HCT116 (cell line): ENCODE results near the gene COL18A1. TPM values are rescaled to one million over a fixed set of nuclear protein-coding genes. Genes with fewer than 3 reads are reported as not detected.

ENCODE experiments used
- ATAC-seq: fragments of 200-7000 bp; cut with Tn5 transposase; 2 replicates; pipeline ENCODE4 v1.9.1; 2020; ENCODE audit warnings: mild to moderate bottlenecking, moderate library complexity
- BruUV-seq: library from RNA; stranded (reverse); fragments of 400-500 nt; replicated peaks from 2 replicates; lab custom pipeline; 2021; lab: Mats Ljungman, UMichigan
- CTCF ChIA-PET: fragments of 300-600 bp; sonication (Branson Sonifier 250); formaldehyde crosslinking; loops from one replicate; lab custom pipeline; 2021; ENCODE audit warnings: antibody characterized with exemption; lab: Charles Lee
- POLR2A ChIA-PET: fragments of 300-600, 350-600 bp; sonication (Branson Sonifier 250); formaldehyde crosslinking; loops from one replicate; lab custom pipeline; 2021; ENCODE audit warnings: antibody characterized with exemption; lab: Charles Lee
- RAD21 ChIA-PET, 2 experiments: fragments of 300-600 bp; sonication (Branson Sonifier 250); formaldehyde crosslinking; loops; one replicate each; lab custom pipeline; 2023; ENCODE audit warnings: low total read pairs in 2 of 2; ENCODE audit not compliant: uncharacterized antibody in 2 of 2, unreplicated experiment in 2 of 2, low non-redundant PET in 1 of 2; lab: Charles Lee
- DNase-seq: peaks from one replicate; pipeline ENCODE4 v3.0.0-alpha.2; 2010; ENCODE audit warnings: low read depth, low spot score
- H2AFZ ChIP-seq: fragments of 200-600 bp; shearing (Covaris generic), sonication (generic); 2 replicates; pipeline ENCODE4 v1.6.1; 2017; ENCODE audit warnings: low read depth, mixed run types, mixed read lengths, antibody characterized with exemption, low read length; ENCODE audit not compliant: poor library complexity, severe bottlenecking
- H3K27ac ChIP-seq: 2 replicates; pipeline ENCODE4 v1.5.1; 2012; ENCODE audit warnings: low read depth, low read length
- H3K27me3 ChIP-seq: fragments of 200-600 bp; sonication (generic); 2 replicates; pipeline ENCODE4 v1.6.1; 2016; ENCODE audit warnings: mixed run types, low read length, mixed read lengths; ENCODE audit not compliant: insufficient read depth
- H3K36me3 ChIP-seq, 2 experiments: fragments of 200-500 bp in 1 of 2; fragments of 200-600 bp in 1 of 2; sonication (Bioruptor generic) in 1 of 2; sonication (generic) in 1 of 2; 2 replicates each; pipeline versions ENCODE4 v1.5.1 to v1.6.1; 2014 to 2016; ENCODE audit warnings: low read length in 2 of 2, inconsistent platforms in 1 of 2, mixed read lengths in 1 of 2, mixed run types in 1 of 2; ENCODE audit not compliant: insufficient read depth in 2 of 2, control insufficient read depth in 1 of 2
- H3K4me1 ChIP-seq, 2 experiments: fragments of 200-600 bp in 1 of 2; sonication (generic) in 1 of 2; 2 replicates each; pipeline versions ENCODE4 v1.5.1 to v1.6.1; 2012 to 2017; ENCODE audit warnings: low read length in 2 of 2, inconsistent platforms in 1 of 2, mild to moderate bottlenecking in 1 of 2, mixed read lengths in 1 of 2, mixed run types in 1 of 2, moderate library complexity in 1 of 2; ENCODE audit not compliant: insufficient read depth in 2 of 2, control insufficient read depth in 1 of 2
- H3K4me2 ChIP-seq: fragments of 200-600 bp; sonication (generic); 2 replicates; pipeline ENCODE4 v1.6.1; 2017; ENCODE audit warnings: mixed run types, low read length, mixed read lengths
- H3K4me3 ChIP-seq, 2 experiments: fragments of 200-600 bp in 1 of 2; sonication (generic) in 1 of 2; replicated peaks in 1 of 2; 2 replicates each; pipeline ENCODE4 v1.5.1; 2011 to 2016; ENCODE audit warnings: low read length in 2 of 2, control low read depth in 1 of 2, low read depth in 1 of 2, mild to moderate bottlenecking in 1 of 2, mixed read lengths in 1 of 2, mixed run types in 1 of 2
- H3K79me2 ChIP-seq: fragments of 200-600 bp; sonication (generic); 2 replicates; pipeline ENCODE4 v1.6.1; 2017; ENCODE audit warnings: mild to moderate bottlenecking, mixed run types, low read length, moderate library complexity, mixed read lengths; ENCODE audit not compliant: insufficient read depth
- H3K9ac ChIP-seq: fragments of 200-600 bp; sonication (generic); 2 replicates; pipeline ENCODE4 v1.6.1; 2016; ENCODE audit warnings: low read length, mixed read lengths
- H3K9me2 ChIP-seq: fragments of 200-600 bp; sonication (generic), shearing (Covaris generic); 2 replicates; pipeline ENCODE4 v1.6.1; 2017; ENCODE audit warnings: mixed run types, mild to moderate bottlenecking, moderate library complexity; ENCODE audit not compliant: insufficient read depth
- H3K9me3 ChIP-seq, 2 experiments: fragments of 200-500 bp in 1 of 2; fragments of 200-600 bp in 1 of 2; sonication (Bioruptor generic) in 1 of 2; sonication (generic) in 1 of 2; 2 replicates each; pipeline ENCODE4 v1.6.1; 2014 to 2017; ENCODE audit warnings: low read length in 2 of 2, mixed read lengths in 2 of 2, inconsistent platforms in 1 of 2, low read depth in 1 of 2, mild to moderate bottlenecking in 1 of 2, mixed run types in 1 of 2, moderate library complexity in 1 of 2; ENCODE audit not compliant: control insufficient read depth in 1 of 2, insufficient read depth in 1 of 2
- H4K20me1 ChIP-seq: fragments of 200-600 bp; sonication (generic), shearing (Covaris generic); 2 replicates; pipeline ENCODE4 v1.6.1; 2017; ENCODE audit warnings: mixed run types, mild to moderate bottlenecking, moderate library complexity; ENCODE audit not compliant: insufficient read depth
- ATF3 ChIP-seq: IDR thresholded peaks from 2 replicates; pipeline ENCODE4 v1.6.1; 2012
- CEBPB ChIP-seq: IDR thresholded peaks from 2 replicates; pipeline ENCODE4 v1.6.1; 2012; ENCODE audit warnings: low read depth
- ELF1 ChIP-seq: IDR thresholded peaks from 2 replicates; pipeline ENCODE4 v1.6.1; 2012; ENCODE audit warnings: low read depth, borderline replicate concordance
- EZH2 ChIP-seq: fragments of 200-600 bp; sonication (generic); IDR thresholded peaks from 2 replicates; pipeline ENCODE4 v1.6.1; 2017; ENCODE audit warnings: antibody characterized with exemption, mixed run types
- ZBTB33 ChIP-seq: IDR thresholded peaks from 2 replicates; pipeline ENCODE4 v1.6.1; 2011; ENCODE audit warnings: mild to moderate bottlenecking, low read length, moderate library complexity; ENCODE audit not compliant: insufficient replicate concordance; ENCODE audit errors: extremely low read depth
- intact Hi-C: fragments of 100-400 bp; cut with micrococcal nuclease; formaldehyde crosslinking; loops from 2 replicates; pipeline ENCODE4 v1.10.0; 2022
- total RNA-seq: library from RNA; stranded (reverse); gene quantifications from one replicate; pipeline ENCODE4 v1.2.1, GENCODE V29; 2021; ENCODE audit not compliant: unreplicated experiment

COL18A1 gene
- total RNA-seq, 1 experiment from 2014 or later = 59.5 TPM

GRCh38 chr21:45438391-45439145, 33.6 kb downstream of the COL18A1 start:
- peaks cover 17% of the 10 kb centered on the region; the same call in 1 of the 2 replicates for H3K79me2 ChIP-seq
- ChIA-PET POLR2A (no interaction called here), RAD21 (no interaction called here)
- intact Hi-C loops = loop anchor here (1.0 kb wide), 2 partner anchors 146 to 298 kb away; no protein-coding TSS in a partner anchor
- H3K4me2 ChIP-seq = 0 out of 2 replicates have a peak overlapping the region, but pooled peaks have one; percentile 38
- no peak overlapping the region for H3K27ac ChIP-seq
- H3K9me3 ChIP-seq = no peaks in the 10 kb centered on the region
- TF ChIP-seq CEBPB (no peak), ZBTB33 (no peak), ATF3 (no peak), ELF1 (no peak), EZH2 (no peak)
- TF ChIP-seq, all 23 proteins: peak for 0
- peaks cover 0 to 9% of the 10 kb centered on the region in 2 experiments; a peak in 1 of 4 replicates for H3K4me1 ChIP-seq
- ATAC-seq (no peak), DNase-seq (no peak)
- H3K27me3 ChIP-seq = no peaks in the 10 kb centered on the region
- CTCF ChIA-PET = interaction anchor here (0.7 to 1.8 kb wide), 2 partner anchors 149 to 297 kb away, joined by 4 to 5 read pairs; no protein-coding TSS in a partner anchor
- H2AFZ ChIP-seq = no peak overlapping the region
- no peak overlapping the region for H3K4me3 ChIP-seq
- no peaks in the 10 kb centered on the region for H3K9me2 ChIP-seq
- H3K36me3 ChIP-seq = no peaks in the 10 kb centered on the region
- no TSS peak for BruUV-seq
- no peaks in the 10 kb centered on the region for H4K20me1 ChIP-seq
- H3K9ac ChIP-seq = no peak overlapping the region
